HEK293 (cell line): Measurements from ENCODE around the gene KRT8.

ENCODE experiments used
- CTCF ChIA-PET: fragments of 350-600 bp; formaldehyde crosslinking; extraction: SDS; loops from one replicate; lab custom pipeline; 2021; ENCODE audit warnings: antibody characterized with exemption; lab: Yijun Ruan, JAX
- POLR2A ChIA-PET: fragments of 300-600 bp; formaldehyde crosslinking; extraction: SDS; loops from one replicate; lab custom pipeline; 2020; ENCODE audit warnings: antibody characterized with exemption, inconsistent platforms; lab: Yijun Ruan, JAX
- H3K27ac ChIP-seq: fragments of 200-500 bp; sonication (Bioruptor generic); 2 replicates; pipeline ENCODE4 v1.5.1; 2014; ENCODE audit warnings: low read depth, low read length, control low read depth, inconsistent platforms; ENCODE audit errors: extremely low read depth
- H3K36me3 ChIP-seq, 2 experiments: fragments of 200-500 bp in 1 of 2; sonication (Bioruptor generic) in 1 of 2; 1 replicate in 1 of 2; 2 replicates in 1 of 2; pipeline ENCODE4 v1.5.1; 2014 to 2017; ENCODE audit warnings: inconsistent platforms in 2 of 2, low read length in 2 of 2; ENCODE audit not compliant: control insufficient read depth in 2 of 2, insufficient read depth in 1 of 2
- H3K4me1 ChIP-seq: fragments of 200-500 bp; sonication (Bioruptor generic); 2 replicates; pipeline ENCODE4 v1.5.1; 2014; ENCODE audit warnings: mild to moderate bottlenecking, low read length, inconsistent platforms; ENCODE audit not compliant: control insufficient read depth, insufficient read depth
- H3K4me3 ChIP-seq: 2 replicates; pipeline ENCODE4 v1.5.1; 2011; ENCODE audit warnings: low read depth, mild to moderate bottlenecking, control low read depth, low read length, moderate library complexity
- H3K9me3 ChIP-seq: fragments of 200-500 bp; sonication (Bioruptor generic); 2 replicates; pipeline ENCODE4 v1.5.1; 2014; ENCODE audit warnings: low read depth, low read length, inconsistent platforms; ENCODE audit not compliant: control insufficient read depth, insufficient read depth
- EGR2 ChIP-seq: fragments of 450-650 bp; formaldehyde crosslinking; IDR thresholded peaks from 2 replicates; pipeline ENCODE4 v1.5.1; 2016; ENCODE audit warnings: low read depth, missing biosample characterization, missing genetic modification characterization
- GLIS1 ChIP-seq: fragments of 450-650 bp; formaldehyde crosslinking; IDR thresholded peaks from 2 replicates; pipeline ENCODE4 v1.5.1; 2016; ENCODE audit warnings: missing biosample characterization, missing genetic modification characterization
- GLIS2 ChIP-seq: fragments of 450-650 bp; formaldehyde crosslinking; IDR thresholded peaks from 2 replicates; pipeline ENCODE4 v1.5.1; 2016; ENCODE audit warnings: missing biosample characterization, missing genetic modification characterization
- KLF1 ChIP-seq: fragments of 450-650 bp; formaldehyde crosslinking; IDR thresholded peaks from 2 replicates; pipeline ENCODE4 v1.5.1; 2016; ENCODE audit warnings: missing biosample characterization, missing genetic modification characterization
- WT1 ChIP-seq: fragments of 450-650 bp; formaldehyde crosslinking; IDR thresholded peaks from 2 replicates; pipeline ENCODE4 v1.5.1; 2016; ENCODE audit warnings: missing biosample characterization, missing genetic modification characterization
- ZBTB20 ChIP-seq: fragments of 450-650 bp; formaldehyde crosslinking; IDR thresholded peaks from 2 replicates; pipeline ENCODE4 v1.5.1; 2016; ENCODE audit warnings: missing biosample characterization, missing genetic modification characterization
- ZBTB8A ChIP-seq: fragments of 450-650 bp; formaldehyde crosslinking; IDR thresholded peaks from 2 replicates; pipeline ENCODE4 v1.5.1; 2016; ENCODE audit warnings: missing biosample characterization, missing genetic modification characterization
- ZFHX2 ChIP-seq: fragments of 450-650 bp; formaldehyde crosslinking; conservative IDR thresholded peaks from 2 replicates; pipeline ENCODE4 v1.5.1; 2016; ENCODE audit warnings: missing biosample characterization, missing genetic modification characterization
- ZFP37 ChIP-seq: fragments of 450-650 bp; formaldehyde crosslinking; IDR thresholded peaks from 2 replicates; pipeline ENCODE4 v1.5.1; 2016; ENCODE audit warnings: missing biosample characterization, missing genetic modification characterization
- ZIC2 ChIP-seq: fragments of 450-650 bp; formaldehyde crosslinking; IDR thresholded peaks from 2 replicates; pipeline ENCODE4 v1.5.1; 2016; ENCODE audit warnings: missing biosample characterization, missing genetic modification characterization
- ZNF221 ChIP-seq: fragments of 450-650 bp; formaldehyde crosslinking; IDR thresholded peaks from 2 replicates; pipeline ENCODE4 v1.5.1; 2017; ENCODE audit warnings: missing biosample characterization, missing genetic modification characterization, borderline replicate concordance
- ZNF341 ChIP-seq: fragments of 450-650 bp; formaldehyde crosslinking; IDR thresholded peaks from 2 replicates; pipeline ENCODE4; 2016; ENCODE audit warnings: low read depth, missing biosample characterization, missing genetic modification characterization
- ZNF558 ChIP-seq: fragments of 450-650 bp; formaldehyde crosslinking; IDR thresholded peaks from 2 replicates; pipeline ENCODE4 v1.5.1; 2016; ENCODE audit warnings: missing biosample characterization, missing genetic modification characterization
- ZNF747 ChIP-seq: fragments of 450-650 bp; formaldehyde crosslinking; IDR thresholded peaks from 2 replicates; pipeline ENCODE4 v1.5.1; 2016; ENCODE audit warnings: missing biosample characterization, missing genetic modification characterization
- ZNF776 ChIP-seq: fragments of 450-650 bp; formaldehyde crosslinking; IDR thresholded peaks from 2 replicates; pipeline ENCODE4 v1.5.0; 2017; ENCODE audit warnings: missing biosample characterization, missing genetic modification characterization, borderline replicate concordance
- ZNF837 ChIP-seq: fragments of 450-650 bp; formaldehyde crosslinking; IDR thresholded peaks from 2 replicates; pipeline ENCODE4 v1.5.1; 2016; ENCODE audit warnings: missing biosample characterization, missing genetic modification characterization
- TF ChIP-seq, protein P1 (sequence below): fragments of 450-650 bp; formaldehyde crosslinking; IDR thresholded peaks from 2 replicates; pipeline ENCODE4 v1.5.1; 2016; ENCODE audit warnings: missing biosample characterization, missing genetic modification characterization
- TF ChIP-seq, protein P2 (sequence below): fragments of 450-650 bp; formaldehyde crosslinking; IDR thresholded peaks from 2 replicates; pipeline ENCODE4 v1.5.1; 2016; ENCODE audit warnings: missing biosample characterization, missing genetic modification characterization
- TF ChIP-seq, protein P3 (sequence below): fragments of 450-650 bp; formaldehyde crosslinking; IDR thresholded peaks from 2 replicates; pipeline ENCODE4 v1.5.1; 2016; ENCODE audit warnings: missing biosample characterization, missing genetic modification characterization
- TF ChIP-seq, protein P4 (sequence below): fragments of 450-650 bp; formaldehyde crosslinking; IDR thresholded peaks from 2 replicates; pipeline ENCODE4 v1.5.1; 2016; ENCODE audit warnings: missing biosample characterization, missing genetic modification characterization
- TF ChIP-seq, protein P5 (sequence below): fragments of 450-650 bp; formaldehyde crosslinking; conservative IDR thresholded peaks from 2 replicates; pipeline ENCODE4 v1.5.1; 2016; ENCODE audit warnings: low read depth, missing biosample characterization, missing genetic modification characterization

KRT8 gene

DNA sequence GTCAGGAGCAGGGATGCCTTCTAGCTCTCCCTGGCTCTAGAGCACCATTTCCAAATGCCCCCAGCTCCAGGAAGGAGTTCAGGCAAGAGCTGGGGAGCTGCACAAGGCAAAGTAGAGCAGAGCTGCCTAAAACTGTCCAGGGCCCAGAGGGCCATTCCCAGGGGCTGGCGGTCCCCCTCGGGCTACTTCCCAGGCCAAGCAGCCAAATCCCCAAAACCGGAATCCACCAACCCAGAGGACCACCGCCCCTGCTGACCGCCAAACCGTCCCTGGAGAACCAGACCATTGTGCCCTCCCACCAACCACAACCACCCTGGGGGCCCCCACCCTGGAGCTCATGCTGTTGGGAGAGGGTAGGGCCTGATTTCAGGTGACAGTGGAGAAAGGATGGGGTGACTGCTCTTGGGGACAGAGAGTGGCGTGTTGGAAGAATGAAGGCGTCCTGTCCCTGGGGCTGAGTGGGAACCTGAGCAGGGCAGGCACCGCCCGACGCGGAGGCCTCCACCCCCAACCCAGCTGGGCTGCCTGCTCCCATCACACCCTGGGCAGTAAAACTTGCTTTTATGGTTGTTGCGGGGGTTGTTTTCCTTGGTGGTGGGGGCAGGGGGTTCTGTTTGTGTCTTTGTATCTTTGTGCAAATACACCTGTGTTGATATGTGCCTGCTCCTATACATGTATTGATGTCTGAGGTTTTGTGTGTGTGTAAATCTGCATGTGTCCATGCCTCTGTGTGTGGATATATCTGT, 32.1 kb downstream of the KRT8 start:
- CTCF ChIA-PET: interaction anchor here (0.6 to 10.4 kb wide), 14 partner anchors 12 to 737 kb away, joined by 3 to 200 read pairs (median 6); partner anchors contain the start of gene KRT85
- no peaks in the 10 kb centered on the region for H3K36me3 ChIP-seq
- no peak overlapping the region for H3K4me3 ChIP-seq
- peaks cover 13% of the 10 kb centered on the region; the same call in 1 of the 2 replicates for H3K4me1 ChIP-seq
- POLR2A ChIA-PET: interaction anchor here (1.0 to 1.4 kb wide), 3 partner anchors 104 to 200 kb away, joined by 3 read pairs; no protein-coding TSS in a partner anchor
- TF ChIP-seq WT1 (tag by site-specific recombination): peak; percentile 47; the same call in 1 of the 2 replicates
- TF ChIP-seq, protein P1, sequence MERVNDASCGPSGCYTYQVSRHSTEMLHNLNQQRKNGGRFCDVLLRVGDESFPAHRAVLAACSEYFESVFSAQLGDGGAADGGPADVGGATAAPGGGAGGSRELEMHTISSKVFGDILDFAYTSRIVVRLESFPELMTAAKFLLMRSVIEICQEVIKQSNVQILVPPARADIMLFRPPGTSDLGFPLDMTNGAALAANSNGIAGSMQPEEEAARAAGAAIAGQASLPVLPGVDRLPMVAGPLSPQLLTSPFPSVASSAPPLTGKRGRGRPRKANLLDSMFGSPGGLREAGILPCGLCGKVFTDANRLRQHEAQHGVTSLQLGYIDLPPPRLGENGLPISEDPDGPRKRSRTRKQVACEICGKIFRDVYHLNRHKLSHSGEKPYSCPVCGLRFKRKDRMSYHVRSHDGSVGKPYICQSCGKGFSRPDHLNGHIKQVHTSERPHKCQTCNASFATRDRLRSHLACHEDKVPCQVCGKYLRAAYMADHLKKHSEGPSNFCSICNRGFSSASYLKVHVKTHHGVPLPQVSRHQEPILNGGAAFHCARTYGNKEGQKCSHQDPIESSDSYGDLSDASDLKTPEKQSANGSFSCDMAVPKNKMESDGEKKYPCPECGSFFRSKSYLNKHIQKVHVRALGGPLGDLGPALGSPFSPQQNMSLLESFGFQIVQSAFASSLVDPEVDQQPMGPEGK (tag by site-specific recombination): peak; percentile 22; the same call in 1 of the 2 replicates
- TF ChIP-seq ZNF747 (tag by site-specific recombination): no peak
- peak; percentile 45 for TF ChIP-seq ZNF341
- TF ChIP-seq ZIC2 (tag by site-specific recombination): 0 out of 2 replicates have a peak, but pooled peaks have one; percentile 23
- TF ChIP-seq ZFHX2 (tag by site-specific recombination): peak; percentile 87
- peak; percentile 77 for TF ChIP-seq GLIS2 (tag by site-specific recombination)
- TF ChIP-seq EGR2 (tag by site-specific recombination): peak; percentile 95
- TF ChIP-seq, protein P2, sequence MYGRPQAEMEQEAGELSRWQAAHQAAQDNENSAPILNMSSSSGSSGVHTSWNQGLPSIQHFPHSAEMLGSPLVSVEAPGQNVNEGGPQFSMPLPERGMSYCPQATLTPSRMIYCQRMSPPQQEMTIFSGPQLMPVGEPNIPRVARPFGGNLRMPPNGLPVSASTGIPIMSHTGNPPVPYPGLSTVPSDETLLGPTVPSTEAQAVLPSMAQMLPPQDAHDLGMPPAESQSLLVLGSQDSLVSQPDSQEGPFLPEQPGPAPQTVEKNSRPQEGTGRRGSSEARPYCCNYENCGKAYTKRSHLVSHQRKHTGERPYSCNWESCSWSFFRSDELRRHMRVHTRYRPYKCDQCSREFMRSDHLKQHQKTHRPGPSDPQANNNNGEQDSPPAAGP (tag by site-specific recombination): peak; percentile 89
- no peak for TF ChIP-seq ZFP37
- TF ChIP-seq, protein P3, sequence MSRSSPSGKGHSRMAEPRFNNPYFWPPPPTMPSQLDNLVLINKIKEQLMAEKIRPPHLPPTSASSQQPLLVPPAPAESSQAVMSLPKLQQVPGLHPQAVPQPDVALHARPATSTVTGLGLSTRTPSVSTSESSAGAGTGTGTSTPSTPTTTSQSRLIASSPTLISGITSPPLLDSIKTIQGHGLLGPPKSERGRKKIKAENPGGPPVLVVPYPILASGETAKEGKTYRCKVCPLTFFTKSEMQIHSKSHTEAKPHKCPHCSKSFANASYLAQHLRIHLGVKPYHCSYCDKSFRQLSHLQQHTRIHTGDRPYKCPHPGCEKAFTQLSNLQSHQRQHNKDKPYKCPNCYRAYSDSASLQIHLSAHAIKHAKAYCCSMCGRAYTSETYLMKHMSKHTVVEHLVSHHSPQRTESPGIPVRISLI (tag by site-specific recombination): no peak
- peak; percentile 87 for TF ChIP-seq GLIS1 (tag by site-specific recombination)
- peak; percentile 97 for TF ChIP-seq KLF1 (tag by site-specific recombination)
- no peak for TF ChIP-seq ZNF776 (tag by site-specific recombination)
- TF ChIP-seq ZNF837 (tag by site-specific recombination): no peak
- peak; percentile 30; the same call in 1 of the 2 replicates for TF ChIP-seq ZBTB8A (tag by site-specific recombination)
- no peak overlapping the region for H3K27ac ChIP-seq
- H3K9me3 ChIP-seq: no peaks in the 10 kb centered on the region

DNA sequence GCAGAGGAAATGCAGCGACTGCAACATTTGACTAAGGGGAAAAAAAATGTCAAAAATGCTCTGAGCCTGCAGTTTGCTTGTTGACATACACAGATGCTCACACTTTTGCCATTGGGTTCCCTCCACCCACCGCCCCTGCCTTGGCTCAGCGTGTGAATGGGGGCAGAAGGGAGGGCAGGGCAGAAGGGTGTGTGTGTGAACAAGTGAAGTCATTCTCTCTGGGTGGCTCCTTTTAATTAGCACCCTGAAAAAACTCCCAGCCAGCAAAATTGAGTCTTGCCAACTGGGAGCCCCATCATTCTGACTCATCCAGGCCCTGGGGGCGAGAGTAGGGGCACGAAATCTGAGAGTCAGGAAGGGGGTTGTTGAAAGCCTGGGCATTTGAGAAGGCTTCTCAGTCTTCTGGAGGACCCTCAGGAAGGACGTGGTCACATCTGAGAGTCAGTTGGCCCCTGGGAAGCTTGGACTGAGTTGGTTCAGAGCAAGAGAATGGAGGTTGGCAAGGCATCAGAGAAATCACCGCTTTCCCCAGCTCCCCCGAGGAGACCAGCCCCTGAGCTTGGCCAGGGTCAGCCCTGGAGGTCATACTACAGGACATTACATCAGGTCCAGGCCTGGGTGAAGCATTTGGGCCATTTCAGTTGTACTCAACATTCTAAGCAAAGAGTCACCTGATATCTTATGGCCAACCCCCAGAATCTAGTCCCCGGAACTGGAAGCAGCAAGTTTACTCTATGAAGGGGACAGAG, 33.4 kb downstream of the KRT8 start:
- POLR2A ChIA-PET: no interaction called here
- CTCF ChIA-PET: interaction anchor here (0.6 to 2.9 kb wide), 21 partner anchors 8 to 725 kb away, joined by 3 to 32 read pairs (median 4); partner anchors contain the start of gene KRT84
- Histone ChIP-seq H3K4me1 (peaks cover 13% of the 10 kb centered on the region; the same call in 1 of the 2 replicates), H3K4me3 (no peak overlapping the region), H3K9me3 (no peaks in the 10 kb centered on the region), H3K27ac (no peak overlapping the region), H3K36me3 (no peaks in the 10 kb centered on the region)
- TF ChIP-seq ZBTB20 (tag by site-specific recombination) (0 out of 2 replicates have a peak, but pooled peaks have one; percentile 18), ZIC2 (tag by site-specific recombination) (peak; percentile 83), ZNF558 (tag by site-specific recombination) (peak; percentile 48; the same call in 1 of the 2 replicates), ZFHX2 (tag by site-specific recombination) (peak; percentile 61), GLIS1 (tag by site-specific recombination) (peak; percentile 98), ZNF221 (no peak)
- TF ChIP-seq, protein P4, sequence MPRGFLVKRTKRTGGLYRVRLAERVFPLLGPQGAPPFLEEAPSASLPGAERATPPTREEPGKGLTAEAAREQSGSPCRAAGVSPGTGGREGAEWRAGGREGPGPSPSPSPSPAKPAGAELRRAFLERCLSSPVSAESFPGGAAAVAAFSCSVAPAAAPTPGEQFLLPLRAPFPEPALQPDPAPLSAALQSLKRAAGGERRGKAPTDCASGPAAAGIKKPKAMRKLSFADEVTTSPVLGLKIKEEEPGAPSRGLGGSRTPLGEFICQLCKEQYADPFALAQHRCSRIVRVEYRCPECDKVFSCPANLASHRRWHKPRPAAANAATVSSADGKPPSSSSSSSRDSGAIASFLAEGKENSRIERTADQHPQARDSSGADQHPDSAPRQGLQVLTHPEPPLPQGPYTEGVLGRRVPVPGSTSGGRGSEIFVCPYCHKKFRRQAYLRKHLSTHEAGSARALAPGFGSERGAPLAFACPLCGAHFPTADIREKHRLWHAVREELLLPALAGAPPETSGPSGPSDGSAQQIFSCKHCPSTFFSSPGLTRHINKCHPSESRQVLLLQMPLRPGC: peak; percentile 11; the same call in 1 of the 2 replicates
- TF ChIP-seq, protein P5, sequence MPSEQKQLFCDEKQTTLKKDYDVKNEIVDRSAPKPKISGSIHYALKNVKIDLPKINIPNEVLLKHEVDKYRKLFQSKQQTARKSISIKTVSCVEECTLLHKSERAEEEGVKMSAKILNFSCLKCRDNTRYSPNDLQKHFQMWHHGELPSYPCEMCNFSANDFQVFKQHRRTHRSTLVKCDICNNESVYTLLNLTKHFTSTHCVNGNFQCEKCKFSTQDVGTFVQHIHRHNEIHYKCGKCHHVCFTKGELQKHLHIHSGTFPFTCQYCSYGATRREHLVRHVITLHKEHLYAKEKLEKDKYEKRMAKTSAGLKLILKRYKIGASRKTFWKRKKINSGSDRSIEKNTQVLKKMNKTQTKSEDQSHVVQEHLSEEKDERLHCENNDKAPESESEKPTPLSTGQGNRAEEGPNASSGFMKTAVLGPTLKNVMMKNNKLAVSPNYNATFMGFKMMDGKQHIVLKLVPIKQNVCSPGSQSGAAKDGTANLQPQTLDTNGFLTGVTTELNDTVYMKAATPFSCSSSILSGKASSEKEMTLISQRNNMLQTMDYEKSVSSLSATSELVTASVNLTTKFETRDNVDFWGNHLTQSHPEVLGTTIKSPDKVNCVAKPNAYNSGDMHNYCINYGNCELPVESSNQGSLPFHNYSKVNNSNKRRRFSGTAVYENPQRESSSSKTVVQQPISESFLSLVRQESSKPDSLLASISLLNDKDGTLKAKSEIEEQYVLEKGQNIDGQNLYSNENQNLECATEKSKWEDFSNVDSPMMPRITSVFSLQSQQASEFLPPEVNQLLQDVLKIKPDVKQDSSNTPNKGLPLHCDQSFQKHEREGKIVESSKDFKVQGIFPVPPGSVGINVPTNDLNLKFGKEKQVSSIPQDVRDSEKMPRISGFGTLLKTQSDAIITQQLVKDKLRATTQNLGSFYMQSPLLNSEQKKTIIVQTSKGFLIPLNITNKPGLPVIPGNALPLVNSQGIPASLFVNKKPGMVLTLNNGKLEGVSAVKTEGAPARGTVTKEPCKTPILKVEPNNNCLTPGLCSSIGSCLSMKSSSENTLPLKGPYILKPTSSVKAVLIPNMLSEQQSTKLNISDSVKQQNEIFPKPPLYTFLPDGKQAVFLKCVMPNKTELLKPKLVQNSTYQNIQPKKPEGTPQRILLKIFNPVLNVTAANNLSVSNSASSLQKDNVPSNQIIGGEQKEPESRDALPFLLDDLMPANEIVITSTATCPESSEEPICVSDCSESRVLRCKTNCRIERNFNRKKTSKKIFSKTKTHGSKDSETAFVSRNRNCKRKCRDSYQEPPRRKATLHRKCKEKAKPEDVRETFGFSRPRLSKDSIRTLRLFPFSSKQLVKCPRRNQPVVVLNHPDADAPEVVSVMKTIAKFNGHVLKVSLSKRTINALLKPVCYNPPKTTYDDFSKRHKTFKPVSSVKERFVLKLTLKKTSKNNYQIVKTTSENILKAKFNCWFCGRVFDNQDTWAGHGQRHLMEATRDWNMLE (tag by site-specific recombination): peak; percentile 46; the same call in 1 of the 2 replicates
